GM21447 (cell line): ENCODE data around the gene LYPD3.
"Not testable (repeated sequence)": the region's sequence is repeated elsewhere in the genome, so short reads cannot be mapped to it uniquely, and the experiment has no call there.

ENCODE experiments used
- ATAC-seq: cut with Tn5 transposase; IDR thresholded peaks from one replicate; pipeline ENCODE4 v1.9.1; 2021; ENCODE audit not compliant: unreplicated experiment

The LYPD3 gene

DNA sequence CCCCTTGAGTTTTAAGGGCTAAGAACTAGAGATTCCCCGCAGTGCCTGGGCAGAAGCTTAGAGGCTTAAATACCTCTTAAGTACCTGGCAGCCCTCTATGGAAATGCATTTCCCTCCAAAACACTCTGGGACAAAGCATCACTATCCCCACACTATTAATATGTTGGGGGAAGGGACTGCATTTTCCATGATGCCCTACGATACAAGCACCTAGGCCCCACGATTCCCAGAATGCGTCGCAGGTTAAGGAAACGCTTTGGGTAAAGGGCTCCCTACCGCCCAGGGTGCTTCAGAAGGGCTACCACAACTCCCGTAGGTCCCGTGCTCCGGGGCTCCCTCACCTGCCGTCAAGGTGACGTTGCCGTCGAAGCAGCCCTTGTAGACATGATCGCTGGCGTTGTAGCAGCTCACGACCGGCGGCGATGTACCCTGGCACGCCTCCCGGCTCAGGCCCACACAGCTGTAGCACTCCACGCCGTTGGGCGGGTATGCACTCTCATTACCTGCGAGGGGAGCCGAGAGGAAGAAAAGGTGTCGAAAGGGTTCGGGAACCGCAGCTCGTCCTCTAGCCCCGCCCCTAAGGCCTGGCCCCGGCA lies 2.5 kb downstream of the LYPD3 start:
- no peak for ATAC-seq

DNA sequence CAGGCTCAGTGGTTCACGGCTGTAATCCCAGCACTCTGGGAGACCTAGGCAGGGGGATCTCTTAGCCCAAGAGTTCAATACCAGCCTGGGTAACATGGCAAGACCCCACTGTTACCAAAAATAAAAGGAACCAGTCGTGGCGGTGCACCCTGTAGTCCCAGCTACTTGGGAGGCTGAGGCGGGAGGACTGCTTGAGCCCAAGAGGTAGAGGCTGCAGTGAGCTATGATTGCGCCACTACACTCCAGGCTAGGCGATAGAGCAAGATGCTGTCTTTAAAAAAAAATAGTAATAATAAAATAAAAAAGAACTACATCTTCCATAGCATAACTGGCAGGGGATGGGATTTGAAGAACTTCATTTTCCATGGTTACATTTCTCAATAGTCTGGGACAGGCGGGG lies 3.0 kb downstream of the LYPD3 start:
- ATAC-seq, result no peak

DNA sequence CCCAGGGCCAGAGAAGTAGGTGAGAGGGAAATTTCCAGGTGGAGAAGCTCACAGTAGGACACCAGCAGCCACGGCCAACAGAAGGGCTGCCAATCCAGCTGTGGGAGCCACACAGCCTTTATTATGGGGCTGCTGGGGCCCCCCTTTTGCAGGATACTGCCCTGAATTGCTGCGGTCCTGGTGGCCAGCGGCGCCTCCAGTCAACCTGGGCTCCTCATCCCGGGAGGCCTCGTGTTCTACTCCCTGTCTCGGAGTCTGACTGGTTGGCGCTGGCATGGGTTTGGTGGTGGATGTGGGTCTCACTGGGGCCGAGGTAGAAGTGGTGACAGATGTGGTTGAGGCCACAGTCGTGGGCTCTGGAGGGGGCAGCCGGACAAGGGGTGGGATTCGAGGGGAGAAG lies 4.1 kb downstream of the LYPD3 start:
- no peak for ATAC-seq

DNA sequence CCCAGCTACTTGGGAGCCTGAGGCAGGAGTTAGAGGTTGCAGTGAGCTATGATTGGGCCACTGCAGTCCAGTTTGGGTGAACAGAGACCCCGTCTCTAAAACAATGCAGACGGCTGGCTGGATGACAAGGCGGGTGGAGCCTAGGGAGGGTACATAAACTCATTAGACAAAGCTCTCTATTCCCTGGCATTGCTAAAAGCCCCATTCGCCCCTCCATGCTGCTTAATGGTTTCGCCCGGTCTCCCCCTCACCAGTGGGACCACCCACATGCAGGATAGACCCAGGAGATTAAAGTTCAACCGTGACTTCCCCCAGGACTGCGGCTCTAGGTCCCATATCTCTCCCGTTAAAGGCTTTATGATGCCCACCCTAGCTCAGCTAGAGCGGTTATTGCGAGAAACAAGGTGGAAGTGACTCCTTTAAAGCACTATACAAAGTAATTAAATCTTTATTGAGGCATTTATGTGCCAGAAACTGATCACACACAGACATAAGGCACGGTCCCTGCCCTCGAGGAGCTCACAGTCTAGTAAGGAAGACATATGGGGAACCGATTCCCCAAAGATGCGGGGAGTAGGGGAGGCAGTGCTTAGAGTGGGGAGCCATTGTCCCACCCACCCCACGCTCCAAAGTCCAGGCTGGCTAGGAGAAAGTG lies 4.9 kb downstream of the LYPD3 start:
- no peak for ATAC-seq

DNA sequence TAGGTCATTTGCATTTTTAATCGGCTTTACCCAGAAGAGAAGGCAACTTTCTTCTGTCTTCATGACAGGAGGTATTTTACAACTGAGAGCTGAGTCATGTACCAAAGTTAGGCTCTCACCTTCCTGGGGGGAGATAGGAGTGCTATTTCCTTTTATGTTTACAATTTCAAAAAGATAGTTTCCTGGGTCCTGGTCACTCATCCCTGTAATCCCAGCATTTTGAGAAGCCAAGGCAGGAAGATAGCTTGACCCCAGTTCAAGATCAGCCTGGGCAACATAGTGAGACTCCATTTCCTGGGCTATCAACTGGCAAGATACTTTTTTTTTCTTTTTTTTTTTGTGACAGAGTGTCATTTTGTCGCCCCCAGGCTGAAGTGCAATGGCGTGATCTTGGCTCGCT lies 7.6 kb downstream of the LYPD3 start:
- no peak for ATAC-seq

DNA sequence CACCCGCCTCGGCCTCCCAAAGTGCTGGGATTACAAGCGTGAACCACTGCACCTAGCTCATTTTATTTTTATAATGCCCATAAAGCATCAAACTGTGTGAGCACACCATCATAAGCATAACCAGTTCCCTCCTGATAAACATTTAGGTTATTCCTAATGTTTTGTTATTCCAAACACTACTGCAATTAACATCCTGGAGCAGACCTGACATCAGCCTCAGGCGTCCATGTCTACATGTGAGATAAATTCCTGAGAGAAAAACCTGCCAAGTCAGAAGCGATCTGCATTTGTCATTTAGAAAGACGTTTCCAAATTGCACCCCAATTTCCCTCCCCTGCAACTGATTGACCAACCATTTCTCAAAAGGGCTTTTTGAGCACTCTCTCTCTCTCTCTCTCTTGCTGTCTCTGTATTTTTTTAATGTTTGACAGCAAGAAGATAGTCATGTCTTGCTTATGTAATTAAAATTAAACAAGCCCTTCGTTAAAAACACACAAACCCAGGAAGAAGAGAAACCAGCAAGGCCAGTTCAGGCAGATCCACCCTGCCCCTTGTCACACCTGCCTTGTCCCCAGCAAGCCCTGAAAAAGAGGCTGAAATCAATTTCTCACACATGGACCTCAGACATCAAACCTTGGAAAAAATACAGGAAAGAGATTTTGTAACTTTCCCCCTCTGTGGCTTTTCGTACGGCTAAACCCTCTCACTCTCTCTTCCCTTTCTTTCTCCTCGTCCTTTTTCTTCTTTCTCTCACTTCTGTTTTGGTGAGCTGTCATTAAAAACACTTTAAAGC lies 9.9 kb downstream of the LYPD3 start:
- ATAC-seq, result no peak

DNA sequence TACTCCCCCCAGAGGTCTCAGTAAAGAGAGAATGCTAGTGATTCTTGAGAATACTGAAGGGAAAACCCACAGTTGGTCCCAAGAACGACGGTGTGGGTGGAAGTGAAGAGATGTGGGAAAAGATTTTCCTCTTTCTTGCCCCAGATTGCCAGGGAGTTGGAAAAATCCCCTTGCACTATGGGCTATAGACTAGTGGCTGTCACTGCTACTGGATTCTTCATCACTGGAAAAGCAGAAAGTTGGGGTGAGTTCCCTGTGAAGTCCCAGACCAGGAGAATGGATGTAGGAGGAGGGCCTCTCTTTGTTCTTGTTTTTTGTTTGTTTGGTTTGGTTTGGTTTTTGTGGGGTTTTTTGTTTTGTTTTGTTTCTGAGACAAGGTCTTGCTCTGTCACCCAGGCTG lies 11.4 kb downstream of the LYPD3 start:
- no peak for ATAC-seq

DNA sequence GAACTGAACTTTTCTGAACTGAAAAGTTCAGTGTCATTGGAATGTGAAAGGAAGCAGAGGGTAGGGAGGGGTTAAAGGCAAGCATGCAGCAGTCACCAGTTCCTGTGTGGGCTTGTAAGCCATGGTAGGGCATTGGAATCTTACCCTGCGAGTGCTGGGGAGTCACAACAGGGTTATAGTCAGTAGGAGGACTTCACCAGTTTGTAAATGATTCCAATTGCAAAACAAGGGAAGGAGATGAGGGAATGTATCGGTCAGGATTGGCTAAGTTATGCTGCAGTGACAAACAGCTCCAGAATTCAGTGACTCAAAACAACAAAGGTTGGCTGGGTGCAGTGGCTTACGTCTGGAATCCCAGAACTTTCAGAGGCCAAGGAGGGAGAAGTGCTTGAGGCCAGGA lies 12.8 kb downstream of the LYPD3 start:
- no peak for ATAC-seq

DNA sequence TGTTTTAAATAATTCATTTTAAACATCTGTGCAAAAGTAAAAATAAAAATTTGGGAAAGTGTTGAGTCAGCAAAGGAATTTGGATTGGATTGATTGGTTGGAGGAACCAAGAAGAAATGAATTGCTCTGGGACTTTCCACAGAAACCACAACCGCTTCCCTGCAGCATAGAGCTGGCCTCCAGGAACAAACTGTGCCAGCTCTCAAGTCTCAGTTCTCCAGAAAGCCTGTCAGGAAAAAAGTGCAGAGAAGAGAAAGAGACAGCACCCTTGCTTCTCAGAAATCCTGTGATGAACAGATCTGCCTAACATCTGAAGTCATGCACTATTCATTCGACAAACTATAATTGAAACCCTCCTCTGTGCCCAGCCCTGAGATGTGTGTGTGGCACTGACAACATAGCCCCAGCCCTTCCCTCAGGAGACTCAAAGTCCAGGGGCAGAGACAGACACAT lies 14.8 kb downstream of the LYPD3 start:
- ATAC-seq, result no peak

DNA sequence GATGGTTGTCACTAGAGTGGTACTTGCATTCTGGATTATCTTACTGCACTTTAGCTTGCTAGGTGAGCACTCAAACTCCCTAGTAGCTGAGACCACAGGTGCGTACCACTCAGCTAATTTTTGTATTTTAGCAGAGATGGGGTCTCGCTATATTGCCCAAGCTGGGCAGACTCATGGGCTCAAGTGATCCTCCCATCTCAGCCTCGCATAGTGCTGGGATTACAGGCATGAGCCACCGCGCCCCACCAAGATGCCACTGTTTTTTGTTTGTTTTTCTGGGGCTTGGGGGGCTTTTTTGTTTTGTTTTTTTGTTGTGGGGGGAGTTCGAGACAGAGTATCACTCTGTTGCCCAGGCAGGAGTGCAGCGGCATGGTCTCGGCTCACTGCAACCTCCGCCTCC lies 17.8 kb downstream of the LYPD3 start:
- no peak for ATAC-seq

DNA sequence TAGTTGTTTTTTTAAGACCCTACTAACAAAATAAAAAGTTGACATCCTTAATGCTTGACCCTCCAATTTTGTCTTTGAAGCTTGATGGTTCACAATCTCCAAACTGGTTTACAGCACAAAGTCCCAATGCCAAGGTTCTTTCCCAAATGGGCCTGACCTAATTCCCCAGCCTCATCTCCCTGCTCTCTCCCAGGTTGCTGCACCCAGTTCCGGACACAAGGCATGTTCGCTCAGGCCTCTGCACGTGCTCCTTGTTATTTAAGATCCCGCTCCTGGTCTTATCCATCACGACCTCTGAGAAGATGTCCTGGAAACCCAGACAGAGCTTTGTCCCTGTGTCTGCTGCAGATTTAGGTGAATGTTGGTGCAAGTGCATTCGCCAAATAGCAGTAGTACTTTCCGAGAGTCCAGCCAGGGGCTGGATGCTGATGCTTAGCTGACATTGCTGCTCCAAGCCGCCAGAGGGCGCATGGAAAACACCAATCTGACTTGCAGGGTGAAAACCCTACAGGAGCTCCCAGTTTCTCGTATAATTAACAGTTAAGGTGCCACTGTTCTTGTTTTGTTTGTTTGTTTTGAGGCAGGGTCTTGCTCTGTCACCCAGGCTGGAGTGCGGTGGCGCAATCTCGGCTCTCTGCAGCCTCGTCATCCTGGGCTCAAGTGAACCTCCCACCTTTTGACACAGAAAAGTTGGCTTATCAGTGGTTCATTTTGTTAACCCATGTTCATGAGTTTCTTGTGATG lies 18.5 kb downstream of the LYPD3 start:
- ATAC-seq, result no peak

DNA sequence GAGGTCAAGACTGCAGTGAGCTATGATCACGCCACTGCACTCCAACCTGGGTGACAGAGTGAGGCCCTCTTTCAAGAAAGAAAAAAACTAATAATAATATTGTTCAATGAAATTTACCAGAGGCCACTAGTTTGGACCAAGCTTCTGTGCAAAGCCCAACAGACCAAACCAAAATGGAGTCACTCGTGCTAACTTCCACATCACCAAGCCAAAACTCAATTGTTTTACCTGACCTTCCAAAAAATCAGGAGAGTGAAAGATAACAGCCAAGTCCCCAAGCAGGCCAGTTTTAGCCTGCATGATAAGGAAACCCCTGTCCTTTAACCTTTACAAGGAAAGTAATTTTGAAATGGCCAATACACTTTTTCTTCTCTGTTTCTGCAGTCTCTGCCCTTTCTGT lies 20.0 kb downstream of the LYPD3 start:
- ATAC-seq, result no peak

DNA sequence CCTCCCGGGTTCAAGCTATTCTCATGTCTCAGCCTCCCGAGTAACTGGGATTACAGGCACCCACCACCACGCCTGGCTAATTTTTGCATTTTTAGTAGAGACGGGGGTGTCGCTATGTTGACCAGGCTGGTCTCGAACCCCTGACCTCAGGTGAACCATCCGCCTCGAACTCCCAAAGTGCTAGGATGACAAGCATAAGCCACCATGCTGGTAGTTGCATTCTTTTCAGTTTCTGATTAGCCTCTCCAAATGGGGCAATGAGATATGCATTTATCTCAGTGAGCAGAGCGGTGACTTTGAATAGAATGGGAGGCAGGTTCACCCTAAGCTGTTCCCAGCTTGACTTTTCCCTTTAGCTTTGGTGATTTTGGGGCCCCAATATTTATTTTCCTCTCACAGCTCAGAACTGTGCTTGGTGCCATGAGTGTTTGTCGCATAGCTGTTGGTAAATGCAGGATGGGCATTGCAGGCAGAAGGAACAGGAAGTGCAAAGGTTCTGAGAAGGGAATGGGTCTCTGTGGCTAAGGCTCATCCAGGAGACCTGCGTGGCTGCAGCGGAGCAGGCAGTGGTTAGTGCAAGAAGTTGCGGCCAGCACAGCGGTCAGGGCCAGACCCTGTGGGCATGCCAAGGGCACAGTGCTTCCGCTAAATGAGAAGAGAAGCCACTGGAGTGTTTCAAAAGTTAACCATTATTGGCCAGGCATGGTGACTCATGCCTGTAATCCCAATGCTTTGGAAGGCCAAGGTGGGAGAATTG lies 20.7 kb downstream of the LYPD3 start:
- ATAC-seq, result no peak

DNA sequence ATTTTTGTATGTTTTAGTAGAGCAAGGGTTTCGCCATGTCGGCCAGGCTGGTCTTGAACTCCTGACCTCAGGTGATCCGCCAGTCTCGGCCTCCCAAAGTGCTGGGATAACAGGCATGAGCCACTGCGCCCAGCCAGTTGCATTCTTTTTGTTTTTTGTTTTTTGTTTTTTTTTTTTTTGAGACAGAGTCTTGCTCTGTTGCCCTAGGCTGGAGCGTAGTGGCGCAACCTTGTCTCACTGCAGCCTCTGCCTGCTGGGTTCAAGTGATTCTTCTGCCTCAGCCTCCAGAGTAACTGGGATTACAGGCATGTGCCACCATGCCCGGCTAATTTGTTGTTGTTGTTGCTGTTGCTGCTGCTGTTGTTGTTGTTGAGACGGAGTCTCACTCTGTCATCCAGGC lies 21.3 kb downstream of the LYPD3 start:
- ATAC-seq, result not testable (repeated sequence)

DNA sequence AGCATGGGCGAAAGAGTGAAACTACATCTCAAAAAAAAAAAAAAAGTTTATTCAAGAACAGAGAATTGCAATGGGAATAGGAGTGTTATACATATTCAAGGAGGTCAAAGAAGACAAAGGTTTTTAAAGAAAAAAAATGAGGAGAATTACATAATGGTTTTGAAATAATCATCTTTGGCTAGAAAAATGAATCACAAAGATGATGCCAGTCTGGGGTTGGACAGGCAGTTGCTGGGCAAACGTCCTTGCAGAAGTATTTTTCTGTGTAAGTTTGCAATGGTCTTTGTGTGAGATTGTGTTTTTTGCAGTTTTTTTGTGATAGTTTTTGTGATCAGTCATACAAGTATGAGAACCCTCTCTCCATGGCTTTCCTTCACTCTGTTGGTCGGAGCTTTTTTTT lies 23.7 kb downstream of the LYPD3 start:
- ATAC-seq, result no peak

DNA sequence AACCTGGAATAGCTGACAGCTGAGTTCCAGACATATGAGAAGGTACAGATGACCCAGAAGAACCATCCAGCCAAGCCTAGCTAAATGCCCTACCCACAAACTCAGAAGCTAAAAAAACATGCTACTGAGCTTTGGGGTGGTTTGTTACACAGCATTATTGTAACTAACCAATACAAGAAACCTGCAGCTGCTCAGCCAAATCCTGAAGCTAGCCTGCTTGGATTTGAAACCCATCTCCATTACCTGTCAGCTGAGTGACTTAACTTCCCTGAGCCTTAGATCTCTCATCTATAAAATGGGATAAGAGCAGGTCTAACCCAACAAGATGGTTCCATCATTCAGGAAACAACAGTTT lies 25.7 kb downstream of the LYPD3 start:
- ATAC-seq, result no peak

DNA sequence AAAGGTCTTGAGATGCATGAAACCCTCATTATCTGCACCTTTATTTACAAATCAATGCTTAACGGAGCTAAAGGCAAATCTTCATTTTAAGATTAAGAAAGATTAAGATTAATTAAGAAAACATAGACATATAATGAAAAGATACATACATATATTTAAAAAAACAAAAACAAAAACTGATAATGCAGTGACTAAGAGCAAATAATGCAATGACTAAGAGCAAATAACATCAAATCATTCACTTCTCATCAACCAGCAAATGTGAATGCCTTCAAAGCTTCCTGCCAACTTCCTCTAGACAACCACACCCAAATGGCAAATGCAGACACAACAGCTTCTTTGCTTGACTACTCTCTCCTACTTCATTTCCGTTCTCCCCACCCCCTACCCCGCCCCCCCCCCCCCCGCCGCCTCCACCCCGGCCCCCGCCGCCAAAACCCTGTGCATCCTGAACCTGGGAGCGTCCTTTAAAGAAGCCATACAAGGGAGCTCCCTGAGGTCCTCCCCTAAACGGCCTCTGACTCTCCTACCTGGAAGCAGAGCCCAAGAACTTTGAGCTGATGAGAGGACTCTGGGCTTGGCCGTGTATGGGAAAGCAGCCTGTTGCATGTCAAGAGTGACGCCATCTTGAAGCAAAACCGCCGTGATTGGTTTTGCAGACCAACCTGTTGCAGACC lies 26.2 kb downstream of the LYPD3 start:
- ATAC-seq, result no peak

DNA sequence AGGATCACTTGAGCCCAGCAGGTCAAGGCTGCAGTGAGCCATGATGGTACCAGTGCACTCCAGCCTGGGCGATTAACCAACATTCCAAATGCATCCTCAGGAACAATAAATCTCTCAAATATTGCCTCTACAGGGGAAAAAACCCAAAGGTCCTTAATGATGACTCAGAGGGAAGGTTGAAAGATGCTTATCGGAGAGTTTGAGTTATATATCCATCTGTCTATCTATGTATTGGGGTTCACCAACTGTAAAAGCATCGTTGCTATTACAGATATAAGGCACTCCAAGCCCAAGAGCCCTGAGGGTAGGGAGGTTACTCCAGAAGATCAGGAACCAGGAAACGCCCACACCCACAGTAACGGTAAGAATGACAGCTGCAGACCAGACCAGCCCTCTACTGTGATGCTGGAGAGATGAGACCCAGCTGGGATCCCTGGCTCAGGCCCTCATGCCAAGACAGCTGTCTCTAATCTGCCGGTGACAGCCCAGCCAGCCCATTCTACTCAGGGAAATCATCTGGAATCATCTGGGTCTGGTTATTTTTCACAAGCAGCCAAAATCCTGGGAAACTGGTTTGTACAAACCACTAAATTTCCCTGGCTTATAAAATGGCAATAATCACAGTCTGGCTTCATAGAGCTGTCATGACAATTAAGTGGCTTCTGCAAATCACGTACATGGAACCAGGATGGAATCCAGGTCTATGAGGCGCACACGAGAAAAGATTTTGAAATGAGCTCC lies 26.9 kb downstream of the LYPD3 start:
- ATAC-seq, result no peak

DNA sequence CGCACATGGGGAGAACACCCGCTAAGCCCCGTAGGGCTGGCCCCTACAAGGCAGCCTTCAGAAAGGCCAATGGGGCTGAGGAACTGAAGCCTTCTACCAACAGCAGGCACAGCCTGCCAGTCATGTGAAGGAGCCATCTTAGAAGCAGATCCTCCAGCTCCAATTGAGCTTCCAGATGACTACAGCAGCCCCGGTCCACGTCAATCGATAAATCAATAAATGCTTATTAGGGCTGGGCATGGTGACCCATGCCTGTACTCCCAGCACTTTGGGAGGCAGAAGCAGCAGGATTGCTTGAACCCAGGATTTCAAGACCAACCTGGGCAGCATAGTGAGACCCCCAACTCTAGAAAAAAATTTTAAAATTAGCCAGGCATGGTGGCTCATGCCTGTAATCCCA lies 27.7 kb downstream of the LYPD3 start:
- ATAC-seq, result no peak

DNA sequence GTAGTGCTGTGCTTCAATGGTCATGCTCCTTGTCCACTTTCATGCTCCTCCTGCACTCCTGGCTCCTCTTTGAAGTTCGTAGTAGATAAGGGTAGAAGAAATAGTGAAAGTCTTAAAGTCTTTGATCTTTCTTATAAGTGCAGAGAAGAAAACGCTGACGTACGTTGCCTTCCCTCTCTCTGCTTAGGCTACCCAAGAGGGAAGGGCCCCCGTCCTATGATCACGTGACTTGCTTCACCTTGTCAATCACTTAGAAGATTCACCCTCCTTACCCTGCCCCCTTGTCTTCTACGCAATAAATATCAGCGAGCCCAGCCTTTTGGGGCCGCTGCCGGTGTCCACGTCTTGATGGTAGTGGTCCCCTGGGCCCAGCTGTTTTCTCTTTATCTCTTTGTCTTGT lies 28.1 kb downstream of the LYPD3 start:
- not testable (repeated sequence) for ATAC-seq
